OCI-LY7 (cell line): ENCODE measurements around the gene LIMD2. TPM values are rescaled to one million over a fixed set of nuclear protein-coding genes. Genes with fewer than 3 reads are reported as not detected.

ENCODE experiments used
- BruUV-seq: library from RNA; stranded (reverse); fragments of 400-500 nt; replicated peaks from 2 replicates; lab custom pipeline; 2021; lab: Mats Ljungman, UMichigan
- CTCF ChIA-PET: fragments of 300-600 bp; sonication (Branson Sonifier 250); formaldehyde crosslinking; loops from one replicate; lab custom pipeline; 2022; ENCODE audit warnings: antibody characterized with exemption; ENCODE audit not compliant: unreplicated experiment; lab: Charles Lee
- POLR2A ChIA-PET: fragments of 300-600 bp; sonication (Branson Sonifier 250); formaldehyde crosslinking; loops from one replicate; lab custom pipeline; 2022; ENCODE audit warnings: antibody characterized with exemption; lab: Charles Lee
- DNase-seq: peaks from one replicate; pipeline ENCODE4 v3.0.0-alpha.2; 2015; ENCODE audit warnings: low spot score
- H2AFZ ChIP-seq: fragments of 200-600 bp; sonication (generic), shearing (Covaris generic); 2 replicates; pipeline ENCODE4 v1.6.1; 2014; ENCODE audit warnings: mild to moderate bottlenecking, antibody characterized with exemption, low read length, moderate library complexity
- H3K27ac ChIP-seq: fragments of 200-600 bp; sonication (generic); 2 replicates; pipeline ENCODE4 v1.5.1; 2014; ENCODE audit warnings: mixed run types, low read depth, mild to moderate bottlenecking, moderate library complexity, low read length, inconsistent platforms; ENCODE audit not compliant: poor library complexity, severe bottlenecking
- H3K36me3 ChIP-seq: fragments of 200-600 bp; sonication (generic); 2 replicates; pipeline ENCODE4 v1.6.1; 2014; ENCODE audit warnings: mild to moderate bottlenecking, antibody characterized with exemption, low read length, moderate library complexity, mixed read lengths; ENCODE audit not compliant: insufficient read depth
- H3K4me1 ChIP-seq: fragments of 200-600 bp; sonication (generic); 2 replicates; pipeline ENCODE4 v1.5.1; 2014; ENCODE audit warnings: mild to moderate bottlenecking, low read length; ENCODE audit not compliant: insufficient read depth, poor library complexity, severe bottlenecking
- H3K4me2 ChIP-seq: fragments of 200-600 bp; sonication (generic); 2 replicates; pipeline ENCODE4 v1.6.1; 2014; ENCODE audit warnings: mild to moderate bottlenecking, low read length
- H3K4me3 ChIP-seq: fragments of 200-600 bp; sonication (generic); 2 replicates; pipeline ENCODE4 v1.5.1; 2014; ENCODE audit warnings: mild to moderate bottlenecking, low read depth, low read length; ENCODE audit not compliant: poor library complexity, severe bottlenecking
- H3K79me2 ChIP-seq: fragments of 200-600 bp; sonication (generic); 2 replicates; pipeline ENCODE4 v1.6.1; 2016; ENCODE audit warnings: low read depth, mild to moderate bottlenecking, low read length, moderate library complexity, mixed read lengths; ENCODE audit not compliant: insufficient read depth
- H3K9me2 ChIP-seq: fragments of 200-600 bp; sonication (generic); 2 replicates; pipeline ENCODE4 v1.6.1; 2016; ENCODE audit warnings: mild to moderate bottlenecking, low read length, mixed read lengths; ENCODE audit not compliant: insufficient read depth
- H3K9me3 ChIP-seq: fragments of 200-600 bp; sonication (generic); 2 replicates; pipeline ENCODE4 v1.6.1; 2014; ENCODE audit warnings: mild to moderate bottlenecking, mixed run types, low read length, mixed read lengths
- H4K20me1 ChIP-seq: fragments of 200-600 bp; sonication (generic); 2 replicates; pipeline ENCODE4 v1.6.1; 2014; ENCODE audit warnings: mild to moderate bottlenecking, antibody characterized with exemption, low read length, moderate library complexity, mixed read lengths; ENCODE audit not compliant: insufficient read depth
- CTCF ChIP-seq: fragments of 200-600 bp; sonication (generic); conservative IDR thresholded peaks from 2 replicates; pipeline ENCODE4 v1.5.1; 2014; ENCODE audit warnings: mild to moderate bottlenecking, antibody characterized with exemption, low read length, moderate library complexity, mixed read lengths
- EZH2phosphoT487 ChIP-seq: fragments of 200-600 bp; sonication (generic); IDR thresholded peaks from 2 replicates; pipeline ENCODE4 v1.6.1; 2018; ENCODE audit warnings: low read depth, borderline replicate concordance, mild to moderate bottlenecking, mixed run types, antibody characterized with exemption, low read length, moderate library complexity, mixed read lengths
- intact Hi-C: fragments of 100-400 bp; cut with micrococcal nuclease; formaldehyde crosslinking; loops from one replicate; pipeline ENCODE4 v1.10.0; 2022; ENCODE audit not compliant: unreplicated experiment
- total RNA-seq, 2 experiments: library from RNA; depleted of rRNA in 1 of 2; stranded (reverse); fragments of >200 nt in 1 of 2; shearing (Covaris generic) in 1 of 2; gene quantifications; 2 replicates each; pipeline ENCODE4 v1.2.3, GENCODE V29; 2014 to 2022

The LIMD2 gene
- total RNA-seq, 2 experiments from 2014 or later: 286 to 406 TPM

GRCh38 chr17:63688396-63689020, 11.4 kb downstream of the LIMD2 start:
- Histone ChIP-seq H3K4me1 (no peaks in the 10 kb centered on the region), H3K4me3 (no peak overlapping the region), H3K9me3 (no peaks in the 10 kb centered on the region), H3K9me2 (no peaks in the 10 kb centered on the region), H2AFZ (no peak overlapping the region), H3K79me2 (no peaks in the 10 kb centered on the region), H3K27ac (no peak overlapping the region), H3K36me3 (peaks cover 34% of the 10 kb centered on the region), H3K4me2 (no peak overlapping the region), H4K20me1 (no peaks in the 10 kb centered on the region)
- no TSS peak for BruUV-seq
- no peak for DNase-seq
- TF ChIP-seq EZH2phosphoT487: no peak
- no peak for TF ChIP-seq CTCF
- ChIA-PET CTCF (no interaction called here), POLR2A (no interaction called here)
- intact Hi-C loops: no loop called here

GRCh38 chr17:63686138-63686685, 13.7 kb downstream of the LIMD2 start:
- no peaks in the 10 kb centered on the region for H3K9me2 ChIP-seq
- no peaks in the 10 kb centered on the region; the same call in 1 of the 2 replicates for H3K9me3 ChIP-seq
- H3K79me2 ChIP-seq: no peaks in the 10 kb centered on the region
- H3K4me3 ChIP-seq: no peak overlapping the region
- H3K36me3 ChIP-seq: peaks cover 39% of the 10 kb centered on the region
- no TSS peak for BruUV-seq
- TF ChIP-seq EZH2phosphoT487 (no peak), CTCF (no peak)
- no peaks in the 10 kb centered on the region for H4K20me1 ChIP-seq
- no peak for DNase-seq
- no peak overlapping the region for H3K27ac ChIP-seq
- intact Hi-C loops: no loop called here
- H3K4me1 ChIP-seq: no peaks in the 10 kb centered on the region
- ChIA-PET POLR2A (no interaction called here), CTCF (no interaction called here)
- no peak overlapping the region for H3K4me2 ChIP-seq
- H2AFZ ChIP-seq: no peak overlapping the region

- TF ChIP-seq CTCF (no peak), EZH2phosphoT487 (no peak)
- POLR2A ChIA-PET: interaction anchor here (0.7 kb wide), 1 partner anchor 332 kb away, joined by 3 read pairs; no protein-coding TSS in a partner anchor
- Histone ChIP-seq H3K4me2 (no peak overlapping the region), H3K9me2 (no peaks in the 10 kb centered on the region), H3K79me2 (no peaks in the 10 kb centered on the region), H2AFZ (no peak overlapping the region), H3K4me3 (no peak overlapping the region), H4K20me1 (no peaks in the 10 kb centered on the region), H3K27ac (no peak overlapping the region), H3K9me3 (no peaks in the 10 kb centered on the region; the same call in 1 of the 2 replicates), H3K4me1 (no peaks in the 10 kb centered on the region), H3K36me3 (peaks cover 37% of the 10 kb centered on the region)
- BruUV-seq: no TSS peak
- DNase-seq: no peak
- intact Hi-C loops: no loop called here
- CTCF ChIA-PET: no interaction called here
Observed at GRCh38 chr17:63685578-63685977, 14.3 kb downstream of the LIMD2 start.
